Peyer's patch (tissue), 4 donors: ENCODE measurements around the gene TGFBR1.

Experiments used
- CTCF ChIP-seq, 6 experiments: fragments of 450-650 bp in 4 of 6; fragments of 200-600 bp in 2 of 6; sonication (generic) in 1 of 6; IDR thresholded peaks; one replicate each; pipeline ENCODE4 v1.5.1; 2017 to 2019; ENCODE audit warnings: antibody characterized with exemption in 6 of 6, mild to moderate bottlenecking in 3 of 6, moderate library complexity in 1 of 6
- POLR2A ChIP-seq, 2 donors: fragments of 450-650 bp; IDR thresholded peaks; one replicate each; pipeline ENCODE4 v1.5.1; 2017; ENCODE audit warnings: antibody characterized with exemption in 2 of 2, mild to moderate bottlenecking in 2 of 2, moderate library complexity in 2 of 2

- no peak for TF ChIP-seq CTCF (IDR thresholded peaks at IDR 0.05)
- TF ChIP-seq POLR2A (IDR thresholded peaks at IDR 0.05): no peak
These were observed 49.4 kb downstream of the TGFBR1 start for GRCh38 chr9:99154356-99154755.
